WTC11 (cell line): ENCODE results near the gene IRX4. TPM values are rescaled to one million over a fixed set of nuclear protein-coding genes. Genes with fewer than 3 reads are reported as not detected.

Experiments
- ATAC-seq: fragments of 200-7000 bp; cut with Tn5 transposase; 2 replicates; pipeline ENCODE4 v1.10.0; 2021; ENCODE audit warnings: mild to moderate bottlenecking, moderate library complexity
- CTCF ChIA-PET: fragments of 300-600 bp; sonication (Branson Sonifier 250); formaldehyde crosslinking; loops from one replicate; lab custom pipeline; 2021; ENCODE audit warnings: antibody characterized with exemption; lab: Charles Lee
- POLR2A ChIA-PET: fragments of 350-600 bp; sonication (Branson Sonifier 250); formaldehyde crosslinking; loops from one replicate; lab custom pipeline; 2021; ENCODE audit warnings: antibody characterized with exemption; lab: Charles Lee
- DNase-seq: peaks from one replicate; pipeline ENCODE4 v3.0.0; 2021; ENCODE audit warnings: low spot score
- H3K27ac Mint-ChIP-seq: 2 replicates; pipeline ENCODE4 v1.8.0; 2021; ENCODE audit warnings: mixed read lengths
- H3K27me3 Mint-ChIP-seq: 2 replicates; pipeline ENCODE4 v1.8.0; 2021; ENCODE audit warnings: low read depth, mild to moderate bottlenecking, moderate library complexity, mixed read lengths
- H3K36me3 Mint-ChIP-seq: 2 replicates; pipeline ENCODE4 v1.8.0; 2021; ENCODE audit warnings: mixed read lengths
- H3K4me1 Mint-ChIP-seq: 2 replicates; pipeline ENCODE4 v1.8.0; 2022; ENCODE audit warnings: mixed read lengths
- H3K4me3 Mint-ChIP-seq: 2 replicates; pipeline ENCODE4 v1.8.0; 2021; ENCODE audit warnings: mild to moderate bottlenecking, moderate library complexity, mixed read lengths
- H3K9me3 Mint-ChIP-seq: 2 replicates; pipeline ENCODE4 v1.8.0; 2021; ENCODE audit warnings: mixed read lengths
- ETV6 ChIP-seq: sonication (generic); formaldehyde crosslinking; IDR thresholded peaks from 2 replicates; pipeline ENCODE4 v1.8.1; 2022; ENCODE audit warnings: mild to moderate bottlenecking, missing genetic modification reagents
- GABPB1 ChIP-seq: sonication (generic); formaldehyde crosslinking; IDR thresholded peaks from 2 replicates; pipeline ENCODE4 v1.8.1; 2023; ENCODE audit warnings: mild to moderate bottlenecking, missing genetic modification reagents
- MXD4 ChIP-seq: fragments of 250-450 bp; sonication (Bioruptor Pico); IDR thresholded peaks from 2 replicates; pipeline ENCODE4 v1.8.0; 2021; ENCODE audit warnings: mild to moderate bottlenecking, moderate library complexity, borderline replicate concordance
- NFATC4 ChIP-seq: fragments of 250-450 bp; sonication (Bioruptor Pico); IDR thresholded peaks from 2 replicates; pipeline ENCODE4 v1.9.0; 2021; ENCODE audit warnings: mild to moderate bottlenecking
- NFYB ChIP-seq: sonication (generic); formaldehyde crosslinking; conservative IDR thresholded peaks from 2 replicates; pipeline ENCODE4 v1.8.0; 2022; ENCODE audit warnings: low read depth, missing genetic modification reagents
- NR1H2 ChIP-seq: sonication (generic); formaldehyde crosslinking; IDR thresholded peaks from 2 replicates; pipeline ENCODE4 v1.9.0; 2021; ENCODE audit warnings: mild to moderate bottlenecking, moderate library complexity, missing genetic modification reagents
- PRRX2 ChIP-seq: fragments of 250-450 bp; sonication (Bioruptor Pico); IDR thresholded peaks from 2 replicates; pipeline ENCODE4 v1.8.0; 2021; ENCODE audit warnings: mild to moderate bottlenecking
- RELA ChIP-seq: sonication (generic); formaldehyde crosslinking; IDR thresholded peaks from 2 replicates; pipeline ENCODE4 v1.8.1; 2022; ENCODE audit warnings: missing genetic modification reagents, mild to moderate bottlenecking, borderline replicate concordance
- SP1 ChIP-seq: sonication (generic); formaldehyde crosslinking; conservative IDR thresholded peaks from 2 replicates; pipeline ENCODE4 v1.8.1; 2022; ENCODE audit warnings: missing genetic modification reagents
- TCF7 ChIP-seq: sonication (generic); formaldehyde crosslinking; IDR thresholded peaks from 2 replicates; pipeline ENCODE4 v1.8.0; 2022; ENCODE audit warnings: mild to moderate bottlenecking, low read depth, missing genetic modification reagents, moderate library complexity
- TEAD4 ChIP-seq: sonication (generic); formaldehyde crosslinking; IDR thresholded peaks from 2 replicates; pipeline ENCODE4 v1.8.0; 2022; ENCODE audit warnings: mild to moderate bottlenecking, missing genetic modification reagents
- ZNF219 ChIP-seq: sonication (generic); formaldehyde crosslinking; IDR thresholded peaks from 2 replicates; pipeline ENCODE4 v1.8.0; 2023; ENCODE audit warnings: missing genetic modification reagents, mild to moderate bottlenecking, borderline replicate concordance
- ZNF232 ChIP-seq: sonication (generic); formaldehyde crosslinking; IDR thresholded peaks from 2 replicates; pipeline ENCODE4 v1.8.0; 2022; ENCODE audit warnings: mild to moderate bottlenecking, missing genetic modification reagents
- ZNF423 ChIP-seq: fragments of 250-450 bp; sonication (Bioruptor Pico); IDR thresholded peaks from 2 replicates; pipeline ENCODE4 v2.1.2; 2022; ENCODE audit warnings: mild to moderate bottlenecking, moderate library complexity
- total RNA-seq: library from RNA; stranded (reverse); gene quantifications from 3 replicates; pipeline ENCODE4 v1.2.3, GENCODE V29; 2021
- TF ChIP-seq, protein P1 (sequence below): sonication (generic); formaldehyde crosslinking; IDR thresholded peaks from 2 replicates; pipeline ENCODE4 v1.8.1; 2022; ENCODE audit warnings: low read depth, mild to moderate bottlenecking, moderate library complexity, missing genetic modification reagents, borderline replicate concordance
- TF ChIP-seq, protein P2 (sequence below): fragments of 250-450 bp; sonication (Bioruptor Pico); conservative IDR thresholded peaks from 2 replicates; pipeline ENCODE4 v1.9.0; 2021; ENCODE audit warnings: mild to moderate bottlenecking
- TF ChIP-seq, protein P3 (sequence below): sonication (generic); formaldehyde crosslinking; IDR thresholded peaks from 2 replicates; pipeline ENCODE4 v1.8.0; 2023; ENCODE audit warnings: mild to moderate bottlenecking, missing genetic modification reagents
- TF ChIP-seq, protein P4 (sequence below): sonication (generic); formaldehyde crosslinking; IDR thresholded peaks from 2 replicates; pipeline ENCODE4 v1.8.1; 2023; ENCODE audit warnings: mild to moderate bottlenecking, missing genetic modification reagents, borderline replicate concordance
- TF ChIP-seq, protein P5 (sequence below): sonication (generic); formaldehyde crosslinking; IDR thresholded peaks from 2 replicates; pipeline ENCODE4 v1.8.1; 2023; ENCODE audit warnings: mild to moderate bottlenecking, moderate library complexity, missing genetic modification reagents

IRX4 gene
- total RNA-seq, 1 experiment from 2014 or later, result 9.0 TPM

DNA sequence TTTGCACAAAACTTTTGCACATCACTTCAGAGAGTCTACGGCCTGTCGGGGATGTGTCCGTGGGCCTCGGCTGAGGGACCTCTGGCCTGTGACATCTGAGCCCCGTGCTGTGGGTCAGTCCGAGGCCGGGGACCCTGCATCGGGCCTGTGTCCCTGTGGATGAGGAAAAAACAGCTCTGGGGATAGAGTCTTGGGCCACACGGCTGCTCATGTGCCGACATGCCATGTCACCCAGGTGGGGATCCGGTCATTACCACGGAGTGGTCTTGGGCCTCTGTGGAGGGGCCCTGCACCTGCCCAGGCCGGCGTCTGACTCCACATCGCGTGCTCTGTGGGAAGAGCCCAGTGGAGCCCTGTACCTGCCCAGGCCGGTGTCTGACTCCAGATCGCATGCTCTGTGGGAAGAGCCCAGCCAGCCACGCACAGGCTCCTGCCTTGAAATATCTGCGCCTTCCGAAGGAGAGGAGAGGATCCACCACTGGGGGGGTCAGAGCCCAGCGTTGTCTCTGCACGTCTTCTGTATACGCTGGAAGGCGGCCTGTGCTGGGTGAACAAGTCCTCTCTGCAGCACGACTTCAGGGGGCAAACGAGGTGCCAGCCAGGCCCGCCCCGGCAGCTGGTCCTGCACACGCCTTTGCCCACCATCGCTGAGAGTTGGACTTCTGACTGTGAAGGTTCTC, 27.5 kb upstream of the IRX4 start:
- Mint-ChIP-seq H3K27me3 (no peaks in the 10 kb centered on the region), H3K4me1 (no peaks in the 10 kb centered on the region)
- no peak for DNase-seq

More for the DNA sequence above, 27.5 kb upstream of the IRX4 start:
- ChIA-PET POLR2A (no interaction called here), CTCF (no interaction called here)
- no peak overlapping the region for H3K27ac Mint-ChIP-seq
- no peak overlapping the region for H3K4me3 Mint-ChIP-seq
- peaks cover 6% of the 10 kb centered on the region for H3K9me3 Mint-ChIP-seq
- ATAC-seq, result no peak
- H3K36me3 Mint-ChIP-seq, result peaks cover 3% of the 10 kb centered on the region; the same call in 1 of the 2 replicates
- TF ChIP-seq NR1H2 (no peak), ETV6 (CRISPR knock-in tag) (no peak), RELA (CRISPR knock-in tag) (no peak), TEAD4 (CRISPR knock-in tag) (no peak), NFYB (CRISPR knock-in tag) (no peak), SP1 (no peak), MXD4 (CRISPR knock-in tag) (no peak), GABPB1 (CRISPR knock-in tag) (no peak), NFATC4 (CRISPR knock-in tag) (no peak), ZNF423 (no peak), ZNF232 (CRISPR knock-in tag) (no peak), TCF7 (CRISPR knock-in tag) (no peak), ZNF219 (CRISPR knock-in tag) (no peak), PRRX2 (CRISPR knock-in tag) (no peak)
- TF ChIP-seq, protein P1, sequence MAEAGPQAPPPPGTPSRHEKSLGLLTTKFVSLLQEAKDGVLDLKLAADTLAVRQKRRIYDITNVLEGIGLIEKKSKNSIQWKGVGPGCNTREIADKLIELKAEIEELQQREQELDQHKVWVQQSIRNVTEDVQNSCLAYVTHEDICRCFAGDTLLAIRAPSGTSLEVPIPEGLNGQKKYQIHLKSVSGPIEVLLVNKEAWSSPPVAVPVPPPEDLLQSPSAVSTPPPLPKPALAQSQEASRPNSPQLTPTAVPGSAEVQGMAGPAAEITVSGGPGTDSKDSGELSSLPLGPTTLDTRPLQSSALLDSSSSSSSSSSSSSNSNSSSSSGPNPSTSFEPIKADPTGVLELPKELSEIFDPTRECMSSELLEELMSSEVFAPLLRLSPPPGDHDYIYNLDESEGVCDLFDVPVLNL (CRISPR knock-in tag), result no peak
- TF ChIP-seq, protein P2, sequence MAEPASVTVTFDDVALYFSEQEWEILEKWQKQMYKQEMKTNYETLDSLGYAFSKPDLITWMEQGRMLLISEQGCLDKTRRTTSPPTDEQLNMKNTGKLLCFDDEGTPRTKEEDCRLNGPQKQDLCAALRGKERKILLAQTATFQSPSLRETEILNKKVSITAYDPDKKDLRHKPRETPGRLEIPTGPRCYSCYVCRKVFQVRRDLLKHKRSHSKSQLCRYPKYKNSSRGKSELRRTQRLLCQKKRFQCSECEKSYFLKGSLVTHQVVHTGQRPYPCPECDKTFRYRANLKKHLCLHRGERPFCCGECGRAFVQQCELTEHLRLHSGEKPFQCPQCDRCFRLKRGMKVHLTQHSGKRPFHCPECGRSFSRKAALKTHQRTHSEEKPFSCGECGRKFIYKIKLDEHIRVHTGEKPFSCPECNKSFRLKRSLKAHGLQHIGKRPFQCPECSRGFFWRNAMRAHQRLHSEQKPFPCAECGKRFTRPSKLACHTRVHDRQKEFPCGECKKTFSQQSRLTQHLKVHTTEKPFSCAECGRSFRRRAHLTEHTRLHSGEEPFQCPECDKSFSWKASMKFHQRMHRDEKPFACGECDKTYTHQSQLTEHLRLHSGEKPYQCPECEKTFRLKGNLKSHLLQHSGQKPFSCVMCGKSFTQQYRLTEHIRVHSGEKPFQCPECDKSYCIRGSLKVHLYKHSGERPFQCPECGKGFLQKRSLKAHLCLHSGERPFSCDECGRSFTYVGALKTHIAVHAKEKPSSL (CRISPR knock-in tag), result no peak
- TF ChIP-seq, protein P3, sequence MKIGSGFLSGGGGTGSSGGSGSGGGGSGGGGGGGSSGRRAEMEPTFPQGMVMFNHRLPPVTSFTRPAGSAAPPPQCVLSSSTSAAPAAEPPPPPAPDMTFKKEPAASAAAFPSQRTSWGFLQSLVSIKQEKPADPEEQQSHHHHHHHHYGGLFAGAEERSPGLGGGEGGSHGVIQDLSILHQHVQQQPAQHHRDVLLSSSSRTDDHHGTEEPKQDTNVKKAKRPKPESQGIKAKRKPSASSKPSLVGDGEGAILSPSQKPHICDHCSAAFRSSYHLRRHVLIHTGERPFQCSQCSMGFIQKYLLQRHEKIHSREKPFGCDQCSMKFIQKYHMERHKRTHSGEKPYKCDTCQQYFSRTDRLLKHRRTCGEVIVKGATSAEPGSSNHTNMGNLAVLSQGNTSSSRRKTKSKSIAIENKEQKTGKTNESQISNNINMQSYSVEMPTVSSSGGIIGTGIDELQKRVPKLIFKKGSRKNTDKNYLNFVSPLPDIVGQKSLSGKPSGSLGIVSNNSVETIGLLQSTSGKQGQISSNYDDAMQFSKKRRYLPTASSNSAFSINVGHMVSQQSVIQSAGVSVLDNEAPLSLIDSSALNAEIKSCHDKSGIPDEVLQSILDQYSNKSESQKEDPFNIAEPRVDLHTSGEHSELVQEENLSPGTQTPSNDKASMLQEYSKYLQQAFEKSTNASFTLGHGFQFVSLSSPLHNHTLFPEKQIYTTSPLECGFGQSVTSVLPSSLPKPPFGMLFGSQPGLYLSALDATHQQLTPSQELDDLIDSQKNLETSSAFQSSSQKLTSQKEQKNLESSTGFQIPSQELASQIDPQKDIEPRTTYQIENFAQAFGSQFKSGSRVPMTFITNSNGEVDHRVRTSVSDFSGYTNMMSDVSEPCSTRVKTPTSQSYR, result no peak
- TF ChIP-seq, protein P4, sequence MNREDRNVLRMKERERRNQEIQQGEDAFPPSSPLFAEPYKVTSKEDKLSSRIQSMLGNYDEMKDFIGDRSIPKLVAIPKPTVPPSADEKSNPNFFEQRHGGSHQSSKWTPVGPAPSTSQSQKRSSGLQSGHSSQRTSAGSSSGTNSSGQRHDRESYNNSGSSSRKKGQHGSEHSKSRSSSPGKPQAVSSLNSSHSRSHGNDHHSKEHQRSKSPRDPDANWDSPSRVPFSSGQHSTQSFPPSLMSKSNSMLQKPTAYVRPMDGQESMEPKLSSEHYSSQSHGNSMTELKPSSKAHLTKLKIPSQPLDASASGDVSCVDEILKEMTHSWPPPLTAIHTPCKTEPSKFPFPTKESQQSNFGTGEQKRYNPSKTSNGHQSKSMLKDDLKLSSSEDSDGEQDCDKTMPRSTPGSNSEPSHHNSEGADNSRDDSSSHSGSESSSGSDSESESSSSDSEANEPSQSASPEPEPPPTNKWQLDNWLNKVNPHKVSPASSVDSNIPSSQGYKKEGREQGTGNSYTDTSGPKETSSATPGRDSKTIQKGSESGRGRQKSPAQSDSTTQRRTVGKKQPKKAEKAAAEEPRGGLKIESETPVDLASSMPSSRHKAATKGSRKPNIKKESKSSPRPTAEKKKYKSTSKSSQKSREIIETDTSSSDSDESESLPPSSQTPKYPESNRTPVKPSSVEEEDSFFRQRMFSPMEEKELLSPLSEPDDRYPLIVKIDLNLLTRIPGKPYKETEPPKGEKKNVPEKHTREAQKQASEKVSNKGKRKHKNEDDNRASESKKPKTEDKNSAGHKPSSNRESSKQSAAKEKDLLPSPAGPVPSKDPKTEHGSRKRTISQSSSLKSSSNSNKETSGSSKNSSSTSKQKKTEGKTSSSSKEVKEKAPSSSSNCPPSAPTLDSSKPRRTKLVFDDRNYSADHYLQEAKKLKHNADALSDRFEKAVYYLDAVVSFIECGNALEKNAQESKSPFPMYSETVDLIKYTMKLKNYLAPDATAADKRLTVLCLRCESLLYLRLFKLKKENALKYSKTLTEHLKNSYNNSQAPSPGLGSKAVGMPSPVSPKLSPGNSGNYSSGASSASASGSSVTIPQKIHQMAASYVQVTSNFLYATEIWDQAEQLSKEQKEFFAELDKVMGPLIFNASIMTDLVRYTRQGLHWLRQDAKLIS (CRISPR knock-in tag), result no peak
- TF ChIP-seq, protein P5, sequence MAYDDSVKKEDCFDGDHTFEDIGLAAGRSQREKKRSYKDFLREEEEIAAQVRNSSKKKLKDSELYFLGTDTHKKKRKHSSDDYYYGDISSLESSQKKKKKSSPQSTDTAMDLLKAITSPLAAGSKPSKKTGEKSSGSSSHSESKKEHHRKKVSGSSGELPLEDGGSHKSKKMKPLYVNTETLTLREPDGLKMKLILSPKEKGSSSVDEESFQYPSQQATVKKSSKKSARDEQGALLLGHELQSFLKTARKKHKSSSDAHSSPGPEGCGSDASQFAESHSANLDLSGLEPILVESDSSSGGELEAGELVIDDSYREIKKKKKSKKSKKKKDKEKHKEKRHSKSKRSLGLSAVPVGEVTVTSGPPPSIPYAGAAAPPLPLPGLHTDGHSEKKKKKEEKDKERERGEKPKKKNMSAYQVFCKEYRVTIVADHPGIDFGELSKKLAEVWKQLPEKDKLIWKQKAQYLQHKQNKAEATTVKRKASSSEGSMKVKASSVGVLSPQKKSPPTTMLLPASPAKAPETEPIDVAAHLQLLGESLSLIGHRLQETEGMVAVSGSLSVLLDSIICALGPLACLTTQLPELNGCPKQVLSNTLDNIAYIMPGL (CRISPR knock-in tag), result no peak
